Endothelial cell of umbilical vein (primary cell): ENCODE measurements around the gene FKBP6. TPM values are rescaled to one million over a fixed set of nuclear protein-coding genes. Genes with fewer than 3 reads are reported as not detected.
"Not testable (repeated sequence)": the region's sequence is repeated elsewhere in the genome, so short reads cannot be mapped to it uniquely, and the experiment has no call there.

Source experiments
- BruUV-seq: library from RNA; stranded (reverse); fragments of 400-500 nt; replicated peaks from 2 replicates; lab custom pipeline; 2021; lab: Mats Ljungman, UMichigan
- CTCF ChIA-PET: fragments of 300-600, 350-600 bp; sonication (Branson Sonifier 250); formaldehyde crosslinking; loops from one replicate; lab custom pipeline; 2021; ENCODE audit warnings: antibody characterized with exemption, inconsistent platforms; lab: Charles Lee
- POLR2A ChIA-PET: fragments of 300-600, 350-600 bp; sonication (Branson Sonifier 250); formaldehyde crosslinking; loops from one replicate; lab custom pipeline; 2021; ENCODE audit warnings: antibody characterized with exemption, inconsistent platforms; lab: Charles Lee
- DNase-seq: peaks from one replicate; pipeline ENCODE4 v3.0.0-alpha.2; 2011; ENCODE audit warnings: low read depth, low spot score
- FAIRE-seq: peaks from 2 replicates; lab custom pipeline; 2011; peaks lifted over from hg19 to GRCh38; lab: Jason Lieb, UNC
- H2AFZ ChIP-seq: 2 replicates; pipeline ENCODE4 v1.6.0; 2012; ENCODE audit warnings: low read depth, low read length, control low read depth, inconsistent platforms
- H3K27ac ChIP-seq: 2 replicates; pipeline ENCODE4 v1.5.1; 2011; ENCODE audit warnings: low read depth, mild to moderate bottlenecking, control low read depth, low read length, moderate library complexity; ENCODE audit not compliant: insufficient read depth
- H3K27me3 ChIP-seq, 2 experiments: 2 replicates each; pipeline versions ENCODE4 v1.6.0 to v1.6.1; 2011; ENCODE audit warnings: low read length in 2 of 2, mixed read lengths in 1 of 2; ENCODE audit not compliant: control insufficient read depth in 2 of 2, insufficient read depth in 2 of 2
- H3K36me3 ChIP-seq, 2 experiments: 2 replicates in 1 of 2; 3 replicates in 1 of 2; pipeline ENCODE4 v1.5.1; 2011; ENCODE audit warnings: low read length in 2 of 2, mild to moderate bottlenecking in 1 of 2, moderate library complexity in 1 of 2; ENCODE audit not compliant: control insufficient read depth in 2 of 2, insufficient read depth in 2 of 2; ENCODE audit errors: extremely low read depth in 1 of 2
- H3K4me1 ChIP-seq: 3 replicates; pipeline ENCODE4 v1.5.1; 2011; ENCODE audit warnings: mild to moderate bottlenecking, low read length; ENCODE audit not compliant: control insufficient read depth, insufficient read depth; ENCODE audit errors: extremely low read depth
- H3K4me2 ChIP-seq: 2 replicates; pipeline ENCODE4 v1.6.1; 2011; ENCODE audit warnings: low read length, control low read depth, mixed read lengths; ENCODE audit not compliant: insufficient read depth
- H3K4me3 ChIP-seq, 3 experiments: fragments of 200-600 bp in 1 of 3; sonication (generic), shearing (Covaris generic) in 1 of 3; replicated peaks in 1 of 3; 2 replicates each; pipeline ENCODE4 v1.5.1; 2011 to 2016; ENCODE audit warnings: control low read depth in 3 of 3, low read length in 3 of 3, mild to moderate bottlenecking in 2 of 3, inconsistent platforms in 1 of 3, low read depth in 1 of 3, moderate library complexity in 1 of 3; ENCODE audit not compliant: insufficient read depth in 1 of 3
- H3K79me2 ChIP-seq: 2 replicates; pipeline ENCODE4 v1.6.0; 2012; ENCODE audit warnings: low read length, inconsistent platforms; ENCODE audit not compliant: control insufficient read depth, insufficient read depth
- H3K9ac ChIP-seq: replicated peaks from 2 replicates; pipeline ENCODE3; 2011; ENCODE audit warnings: low read length, control low read depth; ENCODE audit not compliant: insufficient read depth; ENCODE audit errors: extremely low read depth
- H3K9me1 ChIP-seq: replicated peaks from 3 replicates; pipeline ENCODE4 v1.6.0; 2011; ENCODE audit warnings: mild to moderate bottlenecking, low read length; ENCODE audit not compliant: control insufficient read depth, insufficient read depth; ENCODE audit errors: extremely low read depth
- H3K9me3 ChIP-seq: replicated peaks from 2 replicates; pipeline ENCODE4 v1.5.1; 2012; ENCODE audit warnings: low read length, inconsistent platforms; ENCODE audit not compliant: control insufficient read depth, insufficient read depth
- H4K20me1 ChIP-seq: replicated peaks from 2 replicates; pipeline ENCODE3; 2011; ENCODE audit warnings: mild to moderate bottlenecking, low read length; ENCODE audit not compliant: control insufficient read depth, insufficient read depth; ENCODE audit errors: extremely low read depth
- CTCF ChIP-seq, 2 donors: IDR thresholded peaks; 1 replicate in 1 of 2; 2 replicates in 1 of 2; pipeline ENCODE4 v1.5.1; 2011; ENCODE audit warnings: low read length in 2 of 2, mild to moderate bottlenecking in 2 of 2, moderate library complexity in 2 of 2, control low read depth in 1 of 2, inconsistent platforms in 1 of 2, low read depth in 1 of 2; ENCODE audit not compliant: insufficient read depth in 1 of 2; ENCODE audit errors: extremely low read depth in 1 of 2
- EZH2 ChIP-seq: IDR thresholded peaks from 2 replicates; pipeline ENCODE4 v1.6.1; 2012; ENCODE audit warnings: borderline replicate concordance, low read depth, mild to moderate bottlenecking, moderate library complexity, low read length, inconsistent platforms; ENCODE audit not compliant: severe bottlenecking
- FOS ChIP-seq: IDR thresholded peaks from 2 replicates; pipeline ENCODE4 v1.6.1; 2011; ENCODE audit warnings: mild to moderate bottlenecking, low read length, moderate library complexity, borderline replicate concordance; ENCODE audit not compliant: insufficient read depth
- GATA2 ChIP-seq: IDR thresholded peaks from 2 replicates; pipeline ENCODE4 v1.7.0; 2011; ENCODE audit warnings: low read depth, mild to moderate bottlenecking, moderate library complexity, mixed read lengths, low read length; ENCODE audit not compliant: insufficient read length, insufficient read depth
- JUN ChIP-seq: IDR thresholded peaks from 2 replicates; pipeline ENCODE4 v1.6.1; 2011; ENCODE audit warnings: borderline replicate concordance, low read depth; ENCODE audit not compliant: insufficient read length, insufficient read depth
- MAX ChIP-seq: IDR thresholded peaks from 2 replicates; pipeline ENCODE4 v1.6.1; 2011; ENCODE audit not compliant: insufficient read depth, insufficient read length
- MYC ChIP-seq: IDR thresholded peaks from one replicate; pipeline ENCODE4 v1.6.1; 2011; ENCODE audit warnings: mild to moderate bottlenecking, low read depth, low read length
- POLR2A ChIP-seq: IDR thresholded peaks from 2 replicates; pipeline ENCODE4 v1.6.1; 2012; ENCODE audit warnings: low read depth, mild to moderate bottlenecking, control low read depth, low read length
- POLR2AphosphoS5 ChIP-seq: IDR thresholded peaks from 2 replicates; pipeline ENCODE4 v1.6.1; 2012; ENCODE audit warnings: low read depth, mild to moderate bottlenecking, control low read depth, low read length, moderate library complexity; ENCODE audit not compliant: insufficient read depth
- dilution Hi-C: fragments of 300-500 bp; cut with MboI; formaldehyde crosslinking; loops from one replicate; pipeline ENCODE4 v1.15.0; 2019; ENCODE audit warnings: low sequenced_read_pairs; ENCODE audit not compliant: extremely low pct_ligation_motif_present
- intact Hi-C: fragments of 100-400 bp; cut with micrococcal nuclease; formaldehyde crosslinking; loops from one replicate; pipeline ENCODE4 v1.10.0; 2022
- polyA plus RNA-seq, 4 experiments: library from polyadenylated mRNA; depleted of rRNA in 3 of 4; stranded (reverse) in 3 of 4; unstranded in 1 of 4; fragments of >200 nt; gene quantifications; 2 replicates each; pipeline versions ENCODE4 v1.2.1 to v1.2.3, GENCODE V29; 2011 to 2012; ENCODE audit warnings: missing spikeins in 1 of 4
- total RNA-seq: library from RNA; stranded (reverse); gene quantifications from 2 replicates; pipeline ENCODE4 v1.2.3, GENCODE V29; 2021

Gene FKBP6
- total and polyA plus RNA-seq, 2 donors (not counting 3 experiments of a cell fraction or from before 2014, with no cell fraction given) = 0.04 TPM; not detected in 1

- BruUV-seq = no TSS peak
- CTCF ChIA-PET = no interaction called here
- H3K27me3 ChIP-seq = peaks cover 13 to 15% of the 10 kb centered on the region in 2 experiments
- no peak overlapping the region for H3K9ac ChIP-seq
- no peak overlapping the region for H3K4me2 ChIP-seq
- TF ChIP-seq POLR2AphosphoS5 (no peak), POLR2A (no peak), MAX (no peak), JUN (no peak), GATA2 (no peak), MYC (no peak), EZH2 (no peak), FOS (no peak), CTCF (IDR thresholded peaks at IDR 0.05; ENCODE audit: extremely low read depth in 1 of 2, insufficient read depth in 1 of 2, low read depth in 1 of 2, low read length in 2 of 2) (no peak)
- H3K27ac ChIP-seq = no peak overlapping the region
- intact Hi-C loops = no loop called here
- H3K9me1 ChIP-seq = no peaks in the 10 kb centered on the region
- FAIRE-seq = no peak
- no peaks in the 10 kb centered on the region for H3K4me1 ChIP-seq
- H3K9me3 ChIP-seq = no peaks in the 10 kb centered on the region
- H2AFZ ChIP-seq = no peak overlapping the region
- H3K36me3 ChIP-seq = no peaks in the 10 kb centered on the region
- H3K4me3 ChIP-seq = no peak overlapping the region
- no peaks in the 10 kb centered on the region for H4K20me1 ChIP-seq
- no peak for DNase-seq
- no peaks in the 10 kb centered on the region for H3K79me2 ChIP-seq
- POLR2A ChIA-PET = no interaction called here
- dilution Hi-C loops = no loop called here
Measured at GRCh38 chr7:73373741-73374140, 45.8 kb downstream of the FKBP6 start.

- H4K20me1 ChIP-seq, H3K27ac ChIP-seq, DNase-seq, dilution Hi-C loops, FAIRE-seq, H3K4me3 ChIP-seq, H3K79me2 ChIP-seq, H3K36me3 ChIP-seq, POLR2A ChIA-PET, H3K9me3 ChIP-seq, H3K4me1 ChIP-seq, H3K4me2 ChIP-seq, H2AFZ ChIP-seq, H3K9me1 ChIP-seq, H3K9ac ChIP-seq, CTCF ChIA-PET, intact Hi-C loops, BruUV-seq: not testable (repeated sequence)
- H3K27me3 ChIP-seq = peaks cover 13 to 16% of the 10 kb centered on the region in 2 experiments
Measured at GRCh38 chr7:73376262-73376661, 48.3 kb downstream of the FKBP6 start.
